Keratinocyte (primary cell): ENCODE results near the gene CFL2. TPM values are rescaled to one million over a fixed set of nuclear protein-coding genes. Genes with fewer than 3 reads are reported as not detected.
A peak's percentile ranks its signal among the peaks of the same experiment; 100 is the strongest.

Experiments
- DNase-seq: peaks from one replicate; pipeline ENCODE4 v3.0.0-alpha.2; 2011; ENCODE audit warnings: low read depth, missing footprints, low spot score
- FAIRE-seq: peaks from 2 replicates; lab custom pipeline; 2011; peaks lifted over from hg19 to GRCh38; lab: Jason Lieb, UNC
- H2AFZ ChIP-seq: 2 replicates; pipeline ENCODE4 v1.6.0; 2012; ENCODE audit warnings: low read length, control low read depth, inconsistent platforms; ENCODE audit not compliant: control insufficient read depth
- H3K27ac ChIP-seq: 2 replicates; pipeline ENCODE4 v1.5.1; 2011; ENCODE audit warnings: low read length; ENCODE audit not compliant: control insufficient read depth, insufficient read depth
- H3K27me3 ChIP-seq: 3 replicates; pipeline ENCODE4 v1.6.0; 2011; ENCODE audit warnings: low read length; ENCODE audit not compliant: control insufficient read depth, insufficient read depth; ENCODE audit errors: extremely low read depth
- H3K36me3 ChIP-seq, 2 experiments: 2 replicates in 1 of 2; 3 replicates in 1 of 2; pipeline ENCODE4 v1.5.1; 2011; ENCODE audit warnings: low read length in 2 of 2, mild to moderate bottlenecking in 1 of 2; ENCODE audit not compliant: control insufficient read depth in 2 of 2, insufficient read depth in 2 of 2; ENCODE audit errors: extremely low read depth in 1 of 2
- H3K4me1 ChIP-seq: 3 replicates; pipeline ENCODE4 v1.5.1; 2011; ENCODE audit warnings: low read length; ENCODE audit not compliant: control insufficient read depth, insufficient read depth; ENCODE audit errors: extremely low read depth
- H3K4me2 ChIP-seq: 3 replicates; pipeline ENCODE4 v1.6.0; 2011; ENCODE audit warnings: low read depth, low read length; ENCODE audit not compliant: control insufficient read depth, insufficient read depth; ENCODE audit errors: extremely low read depth
- H3K4me3 ChIP-seq, 3 experiments: fragments of 200-600 bp in 1 of 3; sonication (generic) in 1 of 3; 2 replicates in 2 of 3; 3 replicates in 1 of 3; pipeline ENCODE4 v1.5.1; 2011 to 2016; ENCODE audit warnings: low read length in 3 of 3, mild to moderate bottlenecking in 3 of 3, control low read depth in 2 of 3, inconsistent platforms in 1 of 3, low read depth in 1 of 3, mixed read lengths in 1 of 3, mixed run types in 1 of 3, moderate library complexity in 1 of 3; ENCODE audit not compliant: control insufficient read depth in 2 of 3, insufficient read depth in 2 of 3; ENCODE audit errors: extremely low read depth in 1 of 3
- H3K79me2 ChIP-seq: 2 replicates; pipeline ENCODE4 v1.6.0; 2012; ENCODE audit warnings: low read length; ENCODE audit not compliant: control insufficient read depth, insufficient read depth
- H3K9ac ChIP-seq: 3 replicates; pipeline ENCODE4 v1.6.0; 2011; ENCODE audit warnings: low read length; ENCODE audit not compliant: control insufficient read depth, insufficient read depth; ENCODE audit errors: extremely low read depth
- H3K9me1 ChIP-seq: 3 replicates; pipeline ENCODE4 v1.6.0; 2011; ENCODE audit warnings: low read length; ENCODE audit not compliant: control insufficient read depth, insufficient read depth; ENCODE audit errors: extremely low read depth
- H3K9me3 ChIP-seq: 2 replicates; pipeline ENCODE4 v1.5.1; 2012; ENCODE audit warnings: low read depth, low read length; ENCODE audit not compliant: control insufficient read depth
- H4K20me1 ChIP-seq: 3 replicates; pipeline ENCODE4 v1.6.0; 2011; ENCODE audit warnings: low read length; ENCODE audit not compliant: control insufficient read depth, insufficient read depth; ENCODE audit errors: extremely low read depth
- CTCF ChIP-seq, 3 experiments: IDR thresholded peaks in 1 of 3; conservative IDR thresholded peaks in 1 of 3; optimal IDR thresholded peaks in 1 of 3; 2 replicates in 2 of 3; 3 replicates in 1 of 3; pipeline versions ENCODE3 to v1.5.1; 2011; ENCODE audit warnings: low read length in 3 of 3, mild to moderate bottlenecking in 3 of 3, moderate library complexity in 2 of 3, control low read depth in 1 of 3, inconsistent platforms in 1 of 3; ENCODE audit not compliant: insufficient read depth in 2 of 3; ENCODE audit errors: extremely low read depth in 1 of 3
- EZH2 ChIP-seq: IDR thresholded peaks from one replicate; pipeline ENCODE4 v1.6.1; 2012; ENCODE audit warnings: inconsistent platforms, mild to moderate bottlenecking, low read length, moderate library complexity
- dilution Hi-C: fragments of 300-500 bp; cut with MboI; formaldehyde crosslinking; loops from one replicate; pipeline ENCODE4 v1.7.0; 2020; ENCODE audit warnings: low sequenced_read_pairs; ENCODE audit not compliant: extremely low pct_ligation_motif_present
- polyA plus RNA-seq, 5 experiments: library from polyadenylated mRNA; depleted of rRNA in 3 of 5; stranded (reverse) in 3 of 5; stranded (forward) in 1 of 5; unstranded in 1 of 5; fragments of >200 nt; gene quantifications; 1 replicate in 1 of 5; 2 replicates in 3 of 5; 3 replicates in 1 of 5; pipeline versions ENCODE4 v1.2.1 to v1.2.3, GENCODE V29; 2011 to 2012; ENCODE audit warnings: missing spikeins in 2 of 5, low read depth in 1 of 5, low replicate concordance in 1 of 5

CFL2 gene
- polyA plus RNA-seq, 1 donor (not counting 4 experiments of a cell fraction or from before 2014, with no cell fraction given) = 30.5 TPM

- no peaks in the 10 kb centered on the region for H3K9me3 ChIP-seq
- no peaks in the 10 kb centered on the region for H4K20me1 ChIP-seq
- FAIRE-seq (no peak), DNase-seq (no peak)
- H2AFZ ChIP-seq = no peak overlapping the region
- no peak for TF ChIP-seq CTCF (optimal IDR thresholded peaks at IDR 0.05 in 1 of 3, IDR thresholded peaks at IDR 0.05 in 1 of 3, conservative IDR thresholded peaks at IDR 0.05 in 1 of 3; ENCODE audit: extremely low read depth in 1 of 3, insufficient read depth in 2 of 3, low read length in 3 of 3)
- TF ChIP-seq EZH2 = no peak
- dilution Hi-C loops = no loop called here
- H3K79me2 ChIP-seq = no peaks in the 10 kb centered on the region
- no peaks in the 10 kb centered on the region for H3K27me3 ChIP-seq
- H3K27ac ChIP-seq = no peak overlapping the region
- no peak overlapping the region for H3K4me2 ChIP-seq
- H3K4me1 ChIP-seq = peaks cover 7% of the 10 kb centered on the region
- H3K36me3 ChIP-seq = no peaks in the 10 kb centered on the region
- H3K9ac ChIP-seq = no peak overlapping the region
- H3K9me1 ChIP-seq = no peaks in the 10 kb centered on the region
- H3K4me3 ChIP-seq = no peak overlapping the region
Observed at GRCh38 chr14:34688470-34689206, 25.8 kb downstream of the CFL2 start.

GRCh38 chr14:34685819-34686428 lies 28.5 kb downstream of the CFL2 start:
- DNase-seq = no peak
- Histone ChIP-seq H3K4me3 (no peak overlapping the region), H3K9ac (no peak overlapping the region), H3K4me2 (no peak overlapping the region), H3K4me1 (no peaks in the 10 kb centered on the region), H3K9me1 (no peaks in the 10 kb centered on the region), H3K27ac (no peak overlapping the region), H4K20me1 (no peaks in the 10 kb centered on the region), H3K27me3 (no peaks in the 10 kb centered on the region), H3K9me3 (no peaks in the 10 kb centered on the region), H2AFZ (peak overlapping the region; percentile 17), H3K36me3 (no peaks in the 10 kb centered on the region), H3K79me2 (no peaks in the 10 kb centered on the region)
- FAIRE-seq = no peak
- dilution Hi-C loops = no loop called here
- TF ChIP-seq EZH2 (no peak), CTCF (optimal IDR thresholded peaks at IDR 0.05 in 1 of 3, IDR thresholded peaks at IDR 0.05 in 1 of 3, conservative IDR thresholded peaks at IDR 0.05 in 1 of 3; ENCODE audit: extremely low read depth in 1 of 3, insufficient read depth in 2 of 3, low read length in 3 of 3) (no peak)
